ENCODE data around the gene ELOB.

The ELOB gene

DNA sequence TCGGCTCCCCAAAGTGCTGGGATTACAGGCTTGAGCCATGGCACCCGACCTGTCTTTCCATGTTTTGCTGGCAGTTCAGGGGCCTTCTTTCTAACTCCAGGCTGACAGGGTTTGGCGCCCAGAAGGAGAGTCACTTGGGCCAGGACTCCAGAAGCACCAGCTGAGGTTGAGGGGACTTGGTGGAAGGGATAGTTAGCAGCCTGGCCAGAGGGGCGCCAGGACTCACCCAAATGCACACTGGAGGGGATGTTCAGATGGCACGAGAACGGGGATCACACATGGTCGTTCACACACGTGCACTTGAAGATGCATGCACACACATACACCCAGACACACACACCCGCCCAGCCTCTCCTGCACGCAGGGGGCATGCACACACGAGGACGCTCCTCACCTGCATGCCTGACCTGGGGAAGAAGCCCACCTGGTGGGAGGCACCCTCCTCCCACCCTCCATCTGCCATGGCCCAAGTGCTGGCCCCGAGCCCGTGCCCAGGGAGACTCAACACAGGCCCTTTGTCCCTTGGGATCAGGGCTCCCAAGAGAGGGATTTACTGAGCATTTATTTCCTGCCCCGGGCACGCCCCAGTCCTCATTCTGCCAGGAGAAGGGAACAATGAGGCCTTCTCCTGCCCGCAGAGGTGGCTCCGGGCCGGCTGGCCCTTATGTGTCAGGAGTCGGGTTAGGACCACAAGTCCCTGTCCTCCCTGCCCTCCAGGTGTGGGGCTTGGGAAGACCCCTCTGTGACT, 37.6 kb upstream of the ELOB start:
- H3K4me3 ChIP-seq (ENCODE audit: low read length in 2 of 2), result no peak overlapping the region
- no peak overlapping the region for H3K14ac ChIP-seq (ENCODE audit: low read length)
- no peak for DNase-seq (ENCODE audit: low spot score)
- no peaks in the 10 kb centered on the region for H3K4me1 ChIP-seq (ENCODE audit: control insufficient read depth in 2 of 2, insufficient read depth in 1 of 2, low read depth in 1 of 2, low read length in 2 of 2)
- H2AK5ac ChIP-seq (ENCODE audit: low read depth, low read length), result no peak overlapping the region
- no peak overlapping the region for H3K27ac ChIP-seq (replicated peaks; ENCODE audit: low read length)
- peaks cover 0 to 37% (median 0%) of the 10 kb centered on the region in 3 experiments for H3K27me3 ChIP-seq (ENCODE audit: control insufficient read depth in 3 of 3, insufficient read depth in 3 of 3, low read depth in 1 of 3, low read length in 3 of 3)
- peak overlapping the region; percentile 85 for H3K23ac ChIP-seq (ENCODE audit: low read depth, low read length, poor library complexity)
- no peak overlapping the region for H2BK15ac ChIP-seq (ENCODE audit: low read length)
- WGBS, 2 donors (ENCODE audit: extremely low coverage in 2 of 2, insufficient read length in 2 of 2, insufficient replicate concordance in 1 of 2), result no CpG with 5 or more reads among the region's 20 CpGs
- no peak overlapping the region for H3K4me2 ChIP-seq (ENCODE audit: insufficient read depth, low read length, poor library complexity, severe bottlenecking)
- no peak overlapping the region for H3K9ac ChIP-seq (ENCODE audit: low read depth, low read length, poor library complexity)
- no peak overlapping the region for H2BK12ac ChIP-seq (ENCODE audit: low read length)
- no peak overlapping the region for H2AFZ ChIP-seq (ENCODE audit: low read length)
- H3K4ac ChIP-seq (ENCODE audit: low read length), result no peak overlapping the region
- no peaks in the 10 kb centered on the region for H3K9me3 ChIP-seq (replicated peaks in 1 of 2; ENCODE audit: control insufficient read depth in 2 of 2, insufficient read depth in 1 of 2, low read depth in 1 of 2, low read length in 2 of 2)
- no peak overlapping the region for H4K91ac ChIP-seq (ENCODE audit: low read depth, low read length, poor library complexity)
- H3K79me1 ChIP-seq (ENCODE audit: low read depth, low read length), result peaks cover 2% of the 10 kb centered on the region
- H2BK120ac ChIP-seq (ENCODE audit: low read depth, low read length), result no peak overlapping the region
- H3K36me3 ChIP-seq (replicated peaks in 1 of 2; ENCODE audit: control insufficient read depth in 2 of 2, insufficient read depth in 2 of 2, low read length in 2 of 2), result no peaks in the 10 kb centered on the region
- no peak overlapping the region for H3K18ac ChIP-seq (ENCODE audit: low read length)
- no peak overlapping the region for H4K8ac ChIP-seq (ENCODE audit: low read depth, low read length)
- peak overlapping the region; percentile 90 for H2BK5ac ChIP-seq (ENCODE audit: low read length)

DNA sequence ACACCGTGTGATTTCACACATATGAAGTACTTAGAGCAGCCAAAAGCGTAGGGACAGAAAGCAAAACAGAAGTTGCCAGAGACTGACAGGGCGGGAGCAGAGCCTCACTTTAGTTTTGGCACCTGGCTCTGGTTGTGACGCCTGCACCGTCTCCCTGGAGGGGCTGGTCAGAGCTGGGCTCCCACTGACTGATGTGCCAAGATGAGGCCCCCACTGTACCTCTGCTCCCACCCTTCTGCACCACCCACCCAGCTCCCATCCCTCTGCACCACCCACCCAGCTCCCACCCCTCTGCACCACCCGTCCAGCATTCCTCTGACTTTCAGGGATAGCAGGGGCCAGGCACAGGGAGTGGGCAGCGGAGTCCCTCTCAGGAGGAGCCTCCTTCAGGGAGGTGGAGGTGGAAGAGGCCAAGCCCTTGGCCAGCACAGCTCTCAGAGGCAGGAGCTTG, 36.7 kb upstream of the ELOB start:
- Histone ChIP-seq H3K4me2 (ENCODE audit: insufficient read depth, low read length, poor library complexity, severe bottlenecking) (no peak overlapping the region), H3K9ac (ENCODE audit: low read depth, low read length, poor library complexity) (no peak overlapping the region), H3K36me3 (replicated peaks in 1 of 2; ENCODE audit: control insufficient read depth in 2 of 2, insufficient read depth in 2 of 2, low read length in 2 of 2) (no peaks in the 10 kb centered on the region), H3K9me3 (replicated peaks in 1 of 2; ENCODE audit: control insufficient read depth in 2 of 2, insufficient read depth in 1 of 2, low read depth in 1 of 2, low read length in 2 of 2) (no peaks in the 10 kb centered on the region), H2BK15ac (ENCODE audit: low read length) (no peak overlapping the region), H3K4me3 (ENCODE audit: low read length in 2 of 2) (no peak overlapping the region), H3K27ac (replicated peaks; ENCODE audit: low read length) (no peak overlapping the region), H2AK5ac (ENCODE audit: low read depth, low read length) (no peak overlapping the region), H2AFZ (ENCODE audit: low read length) (no peak overlapping the region), H4K8ac (ENCODE audit: low read depth, low read length) (no peak overlapping the region), H3K18ac (ENCODE audit: low read length) (no peak overlapping the region), H3K79me1 (ENCODE audit: low read depth, low read length) (peaks cover 2% of the 10 kb centered on the region), H3K23ac (ENCODE audit: low read depth, low read length, poor library complexity) (peak overlapping the region; percentile 20), H4K91ac (ENCODE audit: low read depth, low read length, poor library complexity) (no peak overlapping the region), H3K14ac (ENCODE audit: low read length) (no peak overlapping the region), H3K27me3 (ENCODE audit: control insufficient read depth in 3 of 3, insufficient read depth in 3 of 3, low read depth in 1 of 3, low read length in 3 of 3) (peaks cover 0 to 32% (median 0%) of the 10 kb centered on the region in 3 experiments), H3K4me1 (ENCODE audit: control insufficient read depth in 2 of 2, insufficient read depth in 1 of 2, low read depth in 1 of 2, low read length in 2 of 2) (no peaks in the 10 kb centered on the region), H2BK12ac (ENCODE audit: low read length) (no peak overlapping the region), H2BK120ac (ENCODE audit: low read depth, low read length) (no peak overlapping the region), H2BK5ac (ENCODE audit: low read length) (no peak overlapping the region), H3K4ac (ENCODE audit: low read length) (no peak overlapping the region)
- no CpG with 5 or more reads among the region's 7 CpGs for WGBS, 2 donors (ENCODE audit: extremely low coverage in 2 of 2, insufficient read length in 2 of 2, insufficient replicate concordance in 1 of 2)
- no peak for DNase-seq (ENCODE audit: low spot score)

DNA sequence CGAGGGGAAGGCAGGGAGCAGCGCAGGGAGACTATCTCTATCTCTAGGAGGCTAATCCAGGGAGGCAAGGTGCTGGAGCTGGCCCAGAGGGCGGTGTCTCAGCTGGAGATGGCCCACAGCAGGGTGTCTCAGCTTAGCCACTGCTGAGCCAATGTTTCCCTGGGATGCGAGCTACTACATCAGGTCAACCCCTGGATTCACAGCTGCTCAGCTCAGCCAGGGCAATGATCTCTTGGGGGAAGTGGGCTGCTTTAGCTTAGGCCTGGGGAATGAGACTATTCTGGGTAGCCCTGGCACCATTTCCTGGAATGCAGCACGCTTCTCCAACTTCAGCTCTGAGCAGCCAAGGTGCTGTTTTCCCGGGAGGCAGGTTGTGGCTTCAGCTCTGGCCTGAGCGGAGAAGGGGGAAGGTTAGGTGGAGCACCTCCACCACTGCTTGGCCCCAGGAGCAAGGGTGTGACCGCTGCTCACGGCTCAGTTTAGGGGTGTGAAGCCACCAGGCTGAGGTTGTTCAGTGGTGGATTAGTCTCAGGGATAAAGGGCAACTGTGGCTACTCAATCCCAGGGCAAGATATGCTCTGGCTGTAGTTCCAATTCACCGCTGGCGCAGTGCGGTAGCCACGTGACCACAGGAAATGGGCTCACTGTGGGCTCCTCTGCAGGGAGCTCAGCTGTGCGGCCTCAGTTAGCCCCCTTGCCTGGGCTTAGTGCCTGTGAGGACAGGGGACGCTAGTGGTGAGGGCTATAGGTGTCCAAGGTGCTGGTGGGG, 34.8 kb upstream of the ELOB start:
- peaks cover 0 to 22% (median 0%) of the 10 kb centered on the region in 3 experiments for H3K27me3 ChIP-seq (ENCODE audit: control insufficient read depth in 3 of 3, insufficient read depth in 3 of 3, low read depth in 1 of 3, low read length in 3 of 3)
- H3K79me1 ChIP-seq (ENCODE audit: low read depth, low read length), result peaks cover 4% of the 10 kb centered on the region
- H4K8ac ChIP-seq (ENCODE audit: low read depth, low read length), result no peak overlapping the region
- peak overlapping the region; percentile 80 for H3K23ac ChIP-seq (ENCODE audit: low read depth, low read length, poor library complexity)
- no peak overlapping the region for H3K4me3 ChIP-seq (ENCODE audit: low read length in 2 of 2)
- no peak overlapping the region for H2BK120ac ChIP-seq (ENCODE audit: low read depth, low read length)
- no peak overlapping the region for H2BK5ac ChIP-seq (ENCODE audit: low read length)
- peak overlapping the region; percentile 84 for H3K4ac ChIP-seq (ENCODE audit: low read length)
- no peak overlapping the region for H3K4me2 ChIP-seq (ENCODE audit: insufficient read depth, low read length, poor library complexity, severe bottlenecking)
- H3K14ac ChIP-seq (ENCODE audit: low read length), result no peak overlapping the region
- H3K4me1 ChIP-seq (ENCODE audit: control insufficient read depth in 2 of 2, insufficient read depth in 1 of 2, low read depth in 1 of 2, low read length in 2 of 2), result no peaks in the 10 kb centered on the region
- peak overlapping the region; percentile 14 for H2AK5ac ChIP-seq (ENCODE audit: low read depth, low read length)
- no CpG with 5 or more reads among the region's 15 CpGs for WGBS, 2 donors (ENCODE audit: extremely low coverage in 2 of 2, insufficient read length in 2 of 2, insufficient replicate concordance in 1 of 2)
- peak overlapping the region; percentile 87 for H2BK15ac ChIP-seq (ENCODE audit: low read length)
- peaks cover 0 to 3% of the 10 kb centered on the region in 2 donors for H3K9me3 ChIP-seq (replicated peaks in 1 of 2; ENCODE audit: control insufficient read depth in 2 of 2, insufficient read depth in 1 of 2, low read depth in 1 of 2, low read length in 2 of 2)
- H3K27ac ChIP-seq (replicated peaks; ENCODE audit: low read length), result no peak overlapping the region
- H3K36me3 ChIP-seq (replicated peaks in 1 of 2; ENCODE audit: control insufficient read depth in 2 of 2, insufficient read depth in 2 of 2, low read length in 2 of 2), result no peaks in the 10 kb centered on the region
- no peak for DNase-seq (ENCODE audit: low spot score)
- peak overlapping the region; percentile 43 for H4K91ac ChIP-seq (ENCODE audit: low read depth, low read length, poor library complexity)
- no peak overlapping the region for H2BK12ac ChIP-seq (ENCODE audit: low read length)
- H2AFZ ChIP-seq (ENCODE audit: low read length), result no peak overlapping the region
- H3K18ac ChIP-seq (ENCODE audit: low read length), result peak overlapping the region; percentile 64
- peak overlapping the region; percentile 30 for H3K9ac ChIP-seq (ENCODE audit: low read depth, low read length, poor library complexity)

DNA sequence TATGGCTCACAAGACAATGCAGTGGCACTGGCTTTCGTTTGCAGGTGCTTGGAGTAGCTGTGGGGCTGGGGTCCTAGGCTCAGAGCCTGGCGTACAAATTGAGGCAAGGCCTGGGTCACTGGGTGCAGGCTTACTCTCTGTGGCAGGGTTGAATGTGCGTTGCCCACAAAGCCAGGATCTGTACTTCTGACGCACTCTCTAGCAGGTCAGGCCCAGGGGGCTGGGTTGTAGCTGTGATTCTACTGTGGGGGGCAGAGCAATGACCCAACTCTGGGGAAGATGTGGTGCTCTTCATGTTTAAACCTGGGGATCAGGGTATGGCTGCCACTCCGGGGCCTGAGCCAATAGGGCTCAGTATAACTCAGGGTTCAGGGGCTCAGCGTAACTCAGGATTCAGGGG, 33.6 kb upstream of the ELOB start:
- peaks cover 0 to 22% (median 0%) of the 10 kb centered on the region in 3 experiments for H3K27me3 ChIP-seq (ENCODE audit: control insufficient read depth in 3 of 3, insufficient read depth in 3 of 3, low read depth in 1 of 3, low read length in 3 of 3)

More for the DNA sequence above, 33.6 kb upstream of the ELOB start:
- Histone ChIP-seq H4K91ac (ENCODE audit: low read depth, low read length, poor library complexity) (no peak overlapping the region), H3K18ac (ENCODE audit: low read length) (peak overlapping the region; percentile 48), H2BK15ac (ENCODE audit: low read length) (no peak overlapping the region), H2BK5ac (ENCODE audit: low read length) (no peak overlapping the region), H2BK12ac (ENCODE audit: low read length) (no peak overlapping the region), H3K4ac (ENCODE audit: low read length) (no peak overlapping the region), H3K4me3 (ENCODE audit: low read length in 2 of 2) (no peak overlapping the region), H3K9ac (ENCODE audit: low read depth, low read length, poor library complexity) (no peak overlapping the region), H3K4me1 (ENCODE audit: control insufficient read depth in 2 of 2, insufficient read depth in 1 of 2, low read depth in 1 of 2, low read length in 2 of 2) (no peaks in the 10 kb centered on the region), H3K9me3 (replicated peaks in 1 of 2; ENCODE audit: control insufficient read depth in 2 of 2, insufficient read depth in 1 of 2, low read depth in 1 of 2, low read length in 2 of 2) (peaks cover 0 to 5% of the 10 kb centered on the region in 2 donors), H2AFZ (ENCODE audit: low read length) (no peak overlapping the region), H2AK5ac (ENCODE audit: low read depth, low read length) (no peak overlapping the region), H2BK120ac (ENCODE audit: low read depth, low read length) (no peak overlapping the region), H3K4me2 (ENCODE audit: insufficient read depth, low read length, poor library complexity, severe bottlenecking) (no peak overlapping the region), H3K27ac (replicated peaks; ENCODE audit: low read length) (no peak overlapping the region), H4K8ac (ENCODE audit: low read depth, low read length) (no peak overlapping the region), H3K23ac (ENCODE audit: low read depth, low read length, poor library complexity) (no peak overlapping the region), H3K14ac (ENCODE audit: low read length) (peak overlapping the region; percentile 38), H3K36me3 (replicated peaks in 1 of 2; ENCODE audit: control insufficient read depth in 2 of 2, insufficient read depth in 2 of 2, low read length in 2 of 2) (no peaks in the 10 kb centered on the region), H3K79me1 (ENCODE audit: low read depth, low read length) (peaks cover 4% of the 10 kb centered on the region)
- WGBS, 2 donors (ENCODE audit: extremely low coverage in 2 of 2, insufficient read length in 2 of 2, insufficient replicate concordance in 1 of 2), result no CpG with 5 or more reads among the region's 6 CpGs
- DNase-seq (ENCODE audit: low spot score), result no peak
